Trophoblast cell (in vitro differentiated cells and primary cell): Measurements from ENCODE around the gene SLC12A3.

Source experiments
- DNase-seq, 2 donors: peaks; one replicate each; pipeline ENCODE4 v3.0.0-alpha.2; 2016
- H2AFZ ChIP-seq: 2 replicates; pipeline ENCODE4 v1.6.1; 2013; ENCODE audit warnings: low read length, moderate library complexity, mild to moderate bottlenecking; ENCODE audit not compliant: insufficient read depth, poor library complexity
- H2AK5ac ChIP-seq: 2 replicates; pipeline ENCODE4 v1.6.1; 2013; ENCODE audit warnings: mild to moderate bottlenecking, low read length
- H2BK120ac ChIP-seq: 2 replicates; pipeline ENCODE4 v1.6.1; 2013; ENCODE audit warnings: low read length, mild to moderate bottlenecking, moderate library complexity; ENCODE audit not compliant: insufficient read depth, poor library complexity
- H2BK12ac ChIP-seq: 2 replicates; pipeline ENCODE4 v1.6.1; 2013; ENCODE audit warnings: mild to moderate bottlenecking, low read length, moderate library complexity
- H2BK5ac ChIP-seq: 2 replicates; pipeline ENCODE4 v1.6.1; 2013; ENCODE audit warnings: low read length, low read depth, moderate library complexity, mild to moderate bottlenecking; ENCODE audit not compliant: poor library complexity
- H3K14ac ChIP-seq: 2 replicates; pipeline ENCODE4 v1.6.1; 2013; ENCODE audit warnings: mild to moderate bottlenecking, low read length
- H3K18ac ChIP-seq: 2 replicates; pipeline ENCODE4 v1.6.1; 2013; ENCODE audit warnings: mild to moderate bottlenecking, low read length
- H3K23ac ChIP-seq: 2 replicates; pipeline ENCODE4 v1.6.1; 2013; ENCODE audit warnings: low read length
- H3K27ac ChIP-seq: 2 replicates; pipeline ENCODE4 v1.5.1; 2013; ENCODE audit warnings: low read depth, mild to moderate bottlenecking, inconsistent platforms, low read length, moderate library complexity
- H3K27me3 ChIP-seq: 2 replicates; pipeline ENCODE4 v1.6.1; 2013; ENCODE audit warnings: inconsistent platforms, mild to moderate bottlenecking, low read length, moderate library complexity; ENCODE audit not compliant: insufficient read depth
- H3K36me3 ChIP-seq, 2 experiments: 1 replicate in 1 of 2; 2 replicates in 1 of 2; pipeline ENCODE4 v1.6.1; 2013; ENCODE audit warnings: low read length in 2 of 2, mild to moderate bottlenecking in 2 of 2, moderate library complexity in 1 of 2; ENCODE audit not compliant: insufficient read depth in 2 of 2, control insufficient read depth in 1 of 2
- H3K4ac ChIP-seq: 2 replicates; pipeline ENCODE4 v1.6.1; 2013; ENCODE audit warnings: low read depth, mild to moderate bottlenecking, low read length, moderate library complexity
- H3K4me1 ChIP-seq, 2 experiments: 1 replicate in 1 of 2; 2 replicates in 1 of 2; pipeline ENCODE4 v1.6.1; 2013; ENCODE audit warnings: low read length in 2 of 2, mild to moderate bottlenecking in 2 of 2, moderate library complexity in 1 of 2; ENCODE audit not compliant: insufficient read depth in 2 of 2, control insufficient read depth in 1 of 2
- H3K4me2 ChIP-seq: 2 replicates; pipeline ENCODE4 v1.6.1; 2013; ENCODE audit warnings: inconsistent platforms, mild to moderate bottlenecking, low read length, moderate library complexity
- H3K4me3 ChIP-seq: 2 replicates; pipeline ENCODE4 v1.5.1; 2013; ENCODE audit warnings: mild to moderate bottlenecking, low read depth, low read length, inconsistent platforms
- H3K79me1 ChIP-seq: one replicate; pipeline ENCODE4 v1.6.1; 2013; ENCODE audit warnings: low read length
- H3K79me2 ChIP-seq: 2 replicates; pipeline ENCODE4 v1.6.1; 2013; ENCODE audit warnings: low read length, mild to moderate bottlenecking; ENCODE audit not compliant: control insufficient read depth, insufficient read depth, poor library complexity
- H3K9ac ChIP-seq: 2 replicates; pipeline ENCODE4 v1.6.1; 2013; ENCODE audit warnings: mild to moderate bottlenecking, low read length
- H3K9me3 ChIP-seq: 2 replicates; pipeline ENCODE4 v1.6.1; 2013; ENCODE audit warnings: low read depth, mild to moderate bottlenecking, control low read depth, inconsistent platforms, low read length; ENCODE audit not compliant: insufficient read depth
- H4K12ac ChIP-seq: 2 replicates; pipeline ENCODE4 v1.6.1; 2013; ENCODE audit warnings: low read depth, mild to moderate bottlenecking, low read length, moderate library complexity
- H4K8ac ChIP-seq: 2 replicates; pipeline ENCODE4 v1.6.1; 2013; ENCODE audit warnings: low read depth, mild to moderate bottlenecking, low read length, moderate library complexity
- H4K91ac ChIP-seq: one replicate; pipeline ENCODE4 v1.6.1; 2013; ENCODE audit warnings: low read depth, mild to moderate bottlenecking, low read length, moderate library complexity
- WGBS: extraction: QIAGEN DNeasy Blood & Tissue Kit; methylation state at CpG from one replicate; pipeline ENCODE4 v1.1.7; 2013; ENCODE audit warnings: missing lambda C conversion rate; ENCODE audit not compliant: insufficient read length, insufficient coverage; ENCODE audit errors: extremely low coverage; 5-methylcytosine and 5-hydroxymethylcytosine counted together

The SLC12A3 gene

GRCh38 chr16:56936950-56937349, 71.9 kb downstream of the SLC12A3 start:
- H3K4me3 ChIP-seq: no peak overlapping the region
- H4K91ac ChIP-seq: no peak overlapping the region
- WGBS: no CpG with 5 or more reads among the region's 5 CpGs
- no peak overlapping the region for H3K23ac ChIP-seq
- H2BK5ac ChIP-seq: no peak overlapping the region
- H3K18ac ChIP-seq: no peak overlapping the region
- no peak overlapping the region for H3K4ac ChIP-seq
- no peak overlapping the region for H3K14ac ChIP-seq
- peaks cover 32 to 41% of the 10 kb centered on the region in 2 experiments for H3K36me3 ChIP-seq
- H3K27ac ChIP-seq: no peak overlapping the region
- no peaks in the 10 kb centered on the region for H3K9me3 ChIP-seq
- H3K79me1 ChIP-seq: peaks cover 8% of the 10 kb centered on the region
- no peaks in the 10 kb centered on the region for H3K27me3 ChIP-seq
- H2BK12ac ChIP-seq: no peak overlapping the region
- no peak overlapping the region for H3K4me2 ChIP-seq
- no peak overlapping the region for H3K9ac ChIP-seq
- H2AFZ ChIP-seq: no peak overlapping the region
- peaks cover 8% of the 10 kb centered on the region for H3K79me2 ChIP-seq
- no peak for DNase-seq
- peaks cover 0 to 3% of the 10 kb centered on the region in 2 experiments for H3K4me1 ChIP-seq
- no peak overlapping the region for H4K8ac ChIP-seq
- H4K12ac ChIP-seq: no peak overlapping the region
- no peak overlapping the region for H2BK120ac ChIP-seq
- H2AK5ac ChIP-seq: no peak overlapping the region

GRCh38 chr16:56938664-56939513, 73.9 kb downstream of the SLC12A3 start:
- Histone ChIP-seq H3K23ac (no peak overlapping the region), H3K9me3 (no peaks in the 10 kb centered on the region), H3K79me2 (no peaks in the 10 kb centered on the region), H3K4me1 (no peaks in the 10 kb centered on the region), H3K9ac (no peak overlapping the region), H3K4me3 (no peak overlapping the region), H3K27me3 (no peaks in the 10 kb centered on the region), H4K91ac (no peak overlapping the region), H2AFZ (no peak overlapping the region), H3K79me1 (no peaks in the 10 kb centered on the region), H2BK5ac (no peak overlapping the region), H2BK120ac (no peak overlapping the region), H4K8ac (no peak overlapping the region), H3K18ac (no peak overlapping the region), H3K27ac (no peak overlapping the region), H2AK5ac (no peak overlapping the region), H3K4me2 (no peak overlapping the region), H4K12ac (no peak overlapping the region), H3K14ac (no peak overlapping the region), H3K36me3 (peaks cover 44 to 58% of the 10 kb centered on the region in 2 experiments), H3K4ac (no peak overlapping the region), H2BK12ac (no peak overlapping the region)
- WGBS: no CpG with 5 or more reads among the region's 8 CpGs
- DNase-seq: peak in 1 of 2 donors; percentile 24

- no CpG with 5 or more reads among the region's 4 CpGs for WGBS
- Histone ChIP-seq H3K4ac (no peak overlapping the region), H3K79me2 (no peaks in the 10 kb centered on the region), H2BK120ac (no peak overlapping the region), H4K12ac (no peak overlapping the region), H3K9me3 (no peaks in the 10 kb centered on the region), H3K27me3 (no peaks in the 10 kb centered on the region), H2AFZ (no peak overlapping the region), H3K27ac (no peak overlapping the region), H3K79me1 (no peaks in the 10 kb centered on the region), H4K91ac (no peak overlapping the region), H2BK5ac (no peak overlapping the region), H2BK12ac (no peak overlapping the region), H3K36me3 (peaks cover 50 to 59% of the 10 kb centered on the region in 2 experiments), H3K4me3 (no peak overlapping the region), H3K4me1 (no peaks in the 10 kb centered on the region), H3K18ac (no peak overlapping the region), H3K14ac (no peak overlapping the region), H2AK5ac (no peak overlapping the region), H4K8ac (no peak overlapping the region), H3K4me2 (no peak overlapping the region), H3K9ac (no peak overlapping the region), H3K23ac (no peak overlapping the region)
- DNase-seq: peak in 1 of 2 donors; percentile 11
Observed at GRCh38 chr16:56939801-56940200, 74.8 kb downstream of the SLC12A3 start.

- no CpG with 5 or more reads among the region's 2 CpGs for WGBS
- no peaks in the 10 kb centered on the region for H3K79me1 ChIP-seq
- no peaks in the 10 kb centered on the region for H3K27me3 ChIP-seq
- no peak overlapping the region for H3K23ac ChIP-seq
- H4K91ac ChIP-seq: no peak overlapping the region
- no peaks in the 10 kb centered on the region for H3K79me2 ChIP-seq
- no peak overlapping the region for H2AK5ac ChIP-seq
- H2AFZ ChIP-seq: no peak overlapping the region
- no peaks in the 10 kb centered on the region for H3K4me1 ChIP-seq
- H3K36me3 ChIP-seq: peaks cover 53 to 61% of the 10 kb centered on the region in 2 experiments
- no peak overlapping the region for H2BK12ac ChIP-seq
- no peak overlapping the region for H3K27ac ChIP-seq
- peak in 1 of 2 donors; percentile 9 for DNase-seq
- no peak overlapping the region for H3K4me2 ChIP-seq
- no peak overlapping the region for H3K18ac ChIP-seq
- no peak overlapping the region for H3K14ac ChIP-seq
- H3K9me3 ChIP-seq: no peaks in the 10 kb centered on the region
- no peak overlapping the region for H3K9ac ChIP-seq
- no peak overlapping the region for H3K4me3 ChIP-seq
- H2BK5ac ChIP-seq: no peak overlapping the region
- H4K12ac ChIP-seq: no peak overlapping the region
- H2BK120ac ChIP-seq: no peak overlapping the region
- H3K4ac ChIP-seq: no peak overlapping the region
- no peak overlapping the region for H4K8ac ChIP-seq
Observed at GRCh38 chr16:56941092-56941491, 76.1 kb downstream of the SLC12A3 start.
